Caco-2 (cell line): ENCODE measurements around the gene RAD51B. TPM values are rescaled to one million over a fixed set of nuclear protein-coding genes. Genes with fewer than 3 reads are reported as not detected.
"Not testable (repeated sequence)": the region's sequence is repeated elsewhere in the genome, so short reads cannot be mapped to it uniquely, and the experiment has no call there.

Source experiments
- BruUV-seq: library from RNA; stranded (reverse); fragments of 400-500 nt; replicated peaks from 2 replicates; lab custom pipeline; 2021; lab: Mats Ljungman, UMichigan
- CTCF ChIA-PET: fragments of 300-600 bp; sonication (Branson Sonifier 250); formaldehyde crosslinking; loops from one replicate; lab custom pipeline; 2022; ENCODE audit warnings: antibody characterized with exemption; lab: Charles Lee
- POLR2A ChIA-PET: fragments of 300-600 bp; sonication (Branson Sonifier 250); formaldehyde crosslinking; loops from one replicate; lab custom pipeline; 2022; ENCODE audit warnings: antibody characterized with exemption; lab: Charles Lee
- DNase-seq, 2 experiments: peaks; one replicate each; pipeline versions ENCODE4 v3.0.0 to v3.0.0-alpha.2; 2020 to 2022
- H3K27me3 ChIP-seq: replicated peaks from 2 replicates; pipeline ENCODE4 v1.6.0; 2011; ENCODE audit warnings: low read length; ENCODE audit not compliant: control insufficient read depth, insufficient read depth
- H3K36me3 ChIP-seq: 2 replicates; pipeline ENCODE4 v1.5.1; 2011; ENCODE audit warnings: low read length; ENCODE audit not compliant: control insufficient read depth, insufficient read depth
- H3K4me1 ChIP-seq: fragments of 250-450 bp; sonication (Bioruptor Pico); 2 replicates; pipeline ENCODE4 v1.5.1; 2020; ENCODE audit warnings: mild to moderate bottlenecking
- H3K4me3 ChIP-seq: 2 replicates; pipeline ENCODE4 v1.5.1; 2011; ENCODE audit warnings: low read depth, mild to moderate bottlenecking, control low read depth, low read length
- H3K9me3 ChIP-seq: fragments of 250-450 bp; sonication (Bioruptor Pico); 2 replicates; pipeline ENCODE4 v1.5.1; 2020; ENCODE audit warnings: mild to moderate bottlenecking, moderate library complexity
- H3K27ac Mint-ChIP-seq: one replicate; pipeline ENCODE4 v1.8.0; 2022; ENCODE audit warnings: mixed read lengths; ENCODE audit not compliant: unreplicated experiment
- H3K27me3 Mint-ChIP-seq: one replicate; pipeline ENCODE4 v1.8.0; 2022; ENCODE audit warnings: mixed read lengths; ENCODE audit not compliant: insufficient read depth, unreplicated experiment
- H3K36me3 Mint-ChIP-seq: one replicate; pipeline ENCODE4 v1.8.0; 2022; ENCODE audit warnings: mild to moderate bottlenecking, mixed read lengths; ENCODE audit not compliant: insufficient read depth, unreplicated experiment
- H3K4me1 Mint-ChIP-seq: one replicate; pipeline ENCODE4 v1.8.0; 2022; ENCODE audit warnings: low read depth, mixed read lengths; ENCODE audit not compliant: unreplicated experiment
- H3K4me3 Mint-ChIP-seq: one replicate; pipeline ENCODE4 v1.8.0; 2022; ENCODE audit warnings: mild to moderate bottlenecking, moderate library complexity, mixed read lengths; ENCODE audit not compliant: unreplicated experiment
- H3K9me3 Mint-ChIP-seq: one replicate; pipeline ENCODE4 v1.8.0; 2022; ENCODE audit warnings: mixed read lengths; ENCODE audit not compliant: unreplicated experiment
- CTCF ChIP-seq, 2 experiments: fragments of 200-600 bp in 1 of 2; IDR thresholded peaks; 1 replicate in 1 of 2; 2 replicates in 1 of 2; pipeline versions ENCODE4 v1.5.1 to v1.8.0; 2011 to 2022; ENCODE audit warnings: antibody characterized with exemption in 1 of 2, control low read depth in 1 of 2, inconsistent platforms in 1 of 2, low read depth in 1 of 2, low read length in 1 of 2, mild to moderate bottlenecking in 1 of 2, moderate library complexity in 1 of 2; ENCODE audit not compliant: insufficient read depth in 1 of 2, severe bottlenecking in 1 of 2, unreplicated experiment in 1 of 2
- intact Hi-C: fragments of 100-400 bp; cut with micrococcal nuclease; formaldehyde crosslinking; loops from one replicate; pipeline ENCODE4 v1.10.0; 2022; ENCODE audit not compliant: unreplicated experiment
- total RNA-seq: library from RNA; stranded (reverse); gene quantifications from 2 replicates; pipeline ENCODE4 v1.2.3, GENCODE V29; 2022

RAD51B gene
- total RNA-seq, 1 experiment from 2014 or later, result 16.7 TPM

GRCh38 chr14:68661226-68662225, 841.9 kb downstream of the RAD51B start:
- DNase-seq, result no peak
- Mint-ChIP-seq H3K4me3 (no peak overlapping the region), H3K36me3 (peaks cover 4% of the 10 kb centered on the region), H3K27ac (no peak overlapping the region), H3K4me1 (peaks cover 30% of the 10 kb centered on the region), H3K9me3 (peaks cover 10% of the 10 kb centered on the region), H3K27me3 (no peaks in the 10 kb centered on the region)
- H3K9me3 ChIP-seq, result no peaks in the 10 kb centered on the region
- H3K4me1 ChIP-seq, result peaks cover 14% of the 10 kb centered on the region
- BruUV-seq, result no TSS peak
- TF ChIP-seq CTCF (IDR thresholded peaks at IDR 0.05; ENCODE audit: insufficient read depth in 1 of 2, low read depth in 1 of 2, low read length in 1 of 2, severe bottlenecking in 1 of 2, unreplicated experiment in 1 of 2), result no peak
- intact Hi-C loops, result no loop called here
- H3K27me3 ChIP-seq, result no peaks in the 10 kb centered on the region
- POLR2A ChIA-PET, result no interaction called here
- H3K4me3 ChIP-seq, result no peak overlapping the region
- CTCF ChIA-PET, result no interaction called here
- H3K36me3 ChIP-seq, result no peaks in the 10 kb centered on the region; the same call in 1 of the 2 replicates

- intact Hi-C loops, result no loop called here
- BruUV-seq, result no TSS peak
- Histone ChIP-seq H3K4me1 (peaks cover 14% of the 10 kb centered on the region), H3K4me3 (no peak overlapping the region), H3K36me3 (no peaks in the 10 kb centered on the region; the same call in 1 of the 2 replicates), H3K27me3 (no peaks in the 10 kb centered on the region), H3K9me3 (no peaks in the 10 kb centered on the region)
- H3K27ac Mint-ChIP-seq, result no peak overlapping the region
- POLR2A ChIA-PET, result no interaction called here
- no peaks in the 10 kb centered on the region for H3K27me3 Mint-ChIP-seq
- CTCF ChIA-PET, result no interaction called here
- DNase-seq, result no peak
- no peak for TF ChIP-seq CTCF (IDR thresholded peaks at IDR 0.05; ENCODE audit: insufficient read depth in 1 of 2, low read depth in 1 of 2, low read length in 1 of 2, severe bottlenecking in 1 of 2, unreplicated experiment in 1 of 2)
- H3K4me3 Mint-ChIP-seq, result no peak overlapping the region
- H3K36me3 Mint-ChIP-seq, result peaks cover 4% of the 10 kb centered on the region
- peaks cover 30% of the 10 kb centered on the region for H3K4me1 Mint-ChIP-seq
- peaks cover 10% of the 10 kb centered on the region for H3K9me3 Mint-ChIP-seq
Measured at GRCh38 chr14:68662392-68662791, 842.8 kb downstream of the RAD51B start.

GRCh38 chr14:68662826-68663225, 843.2 kb downstream of the RAD51B start:
- CTCF ChIA-PET, BruUV-seq, H3K4me3 ChIP-seq, H3K27ac Mint-ChIP-seq, H3K36me3 Mint-ChIP-seq, H3K4me3 Mint-ChIP-seq, intact Hi-C loops, H3K27me3 ChIP-seq, H3K9me3 ChIP-seq, H3K27me3 Mint-ChIP-seq, DNase-seq, H3K9me3 Mint-ChIP-seq, POLR2A ChIA-PET, H3K36me3 ChIP-seq: not testable (repeated sequence)
- peaks cover 14% of the 10 kb centered on the region for H3K4me1 ChIP-seq
- H3K4me1 Mint-ChIP-seq, result peaks cover 30% of the 10 kb centered on the region
